Measurements from ENCODE around the gene TMCO6.

TMCO6 gene

GRCh38 chr5:140664359-140665119 lies 25.3 kb downstream of the TMCO6 start, which contains the start of gene WDR55 (continued):
- TF ChIP-seq ZNF510 (tag by site-specific recombination; IDR thresholded peaks at IDR 0.05; ENCODE audit: insufficient replicate concordance) = no peak
- TF ChIP-seq GLIS1 (tag by site-specific recombination; IDR thresholded peaks at IDR 0.05) = peak; percentile 73; the same call in 1 of the 2 replicates
- no peak for TF ChIP-seq ZNF157 (tag by site-specific recombination; IDR thresholded peaks at IDR 0.05)
- no peak for TF ChIP-seq ZNF596 (tag by site-specific recombination; IDR thresholded peaks at IDR 0.05)
- no peak for TF ChIP-seq AEBP2 (tag by site-specific recombination; IDR thresholded peaks at IDR 0.05; ENCODE audit: borderline replicate concordance)
- 0 out of 2 replicates have a peak, but pooled peaks have one; percentile 9 for TF ChIP-seq ZBTB44 (tag by site-specific recombination; IDR thresholded peaks at IDR 0.05)
- TF ChIP-seq ZNF560 (tag by site-specific recombination; IDR thresholded peaks at IDR 0.05; ENCODE audit: borderline replicate concordance) = no peak
- no peak for TF ChIP-seq ZNF654 (tag by site-specific recombination; IDR thresholded peaks at IDR 0.05; ENCODE audit: low read depth)
- TF ChIP-seq ZNF426 (tag by site-specific recombination; IDR thresholded peaks at IDR 0.05) = no peak
- no peak for TF ChIP-seq ZNF561 (tag by site-specific recombination; IDR thresholded peaks at IDR 0.05; ENCODE audit: borderline replicate concordance)
- no peak for TF ChIP-seq ZBTB7A (tag by site-specific recombination; IDR thresholded peaks at IDR 0.05; ENCODE audit: low read depth)
- no peak for TF ChIP-seq ZNF837 (tag by site-specific recombination; IDR thresholded peaks at IDR 0.05)
- no peak for TF ChIP-seq ZNF670 (tag by site-specific recombination; IDR thresholded peaks at IDR 0.05; ENCODE audit: low read depth)
- TF ChIP-seq ZNF274 (IDR thresholded peaks at IDR 0.05; ENCODE audit: low read length) = no peak
- no peak for TF ChIP-seq ZNF274 (tag by site-specific recombination; IDR thresholded peaks at IDR 0.05; ENCODE audit: borderline replicate concordance)
- TF ChIP-seq PBX3 (CRISPR knock-in tag; IDR thresholded peaks at IDR 0.05) = no peak; the same call in 1 of the 2 replicates
- TF ChIP-seq ZBTB1 (tag by site-specific recombination; IDR thresholded peaks at IDR 0.05) = no peak; the same call in 1 of the 2 replicates
- TF ChIP-seq ZNF664 (tag by site-specific recombination; IDR thresholded peaks at IDR 0.05) = no peak
- TF ChIP-seq ZNF148 (tag by site-specific recombination; IDR thresholded peaks at IDR 0.05; ENCODE audit: borderline replicate concordance) = no peak
- TF ChIP-seq ZNF558 (tag by site-specific recombination; IDR thresholded peaks at IDR 0.05) = no peak
- peak; percentile 98 for TF ChIP-seq ZBTB17 (tag by site-specific recombination; IDR thresholded peaks at IDR 0.05)
- no peak for TF ChIP-seq PRDM1 (tag by site-specific recombination; IDR thresholded peaks at IDR 0.05)
- TF ChIP-seq YY2 (tag by site-specific recombination; IDR thresholded peaks at IDR 0.05) = no peak
- TF ChIP-seq ZBTB26 (tag by site-specific recombination; optimal IDR thresholded peaks at IDR 0.05) = peak; percentile 71
- no peak for TF ChIP-seq OVOL3 (tag by site-specific recombination; IDR thresholded peaks at IDR 0.05)
- no peak for TF ChIP-seq ZNF449 (tag by site-specific recombination; IDR thresholded peaks at IDR 0.05)
- TF ChIP-seq ZNF768 (tag by site-specific recombination; IDR thresholded peaks at IDR 0.05) = no peak
- TF ChIP-seq ZNF221 (tag by site-specific recombination; IDR thresholded peaks at IDR 0.05; ENCODE audit: borderline replicate concordance) = no peak
- TF ChIP-seq ZBTB48 (tag by site-specific recombination; IDR thresholded peaks at IDR 0.05) = no peak
- TF ChIP-seq ZNF571 (tag by site-specific recombination; IDR thresholded peaks at IDR 0.05) = no peak
- peak; percentile 83 for TF ChIP-seq IKZF3 (tag by site-specific recombination; IDR thresholded peaks at IDR 0.05)

Data from HEK293 (cell line).